Fibroblast of lung (primary cell): ENCODE data around the gene ARMC8.

Source experiments
- EZH2 ChIP-seq: IDR thresholded peaks from 2 replicates; pipeline ENCODE4 v1.5.1; 2012; ENCODE audit warnings: low read length, control low read depth, mild to moderate bottlenecking; ENCODE audit errors: missing control alignments
- TF ChIP-seq, protein P1 (sequence below), 2 donors: IDR thresholded peaks in 1 of 2; conservative IDR thresholded peaks in 1 of 2; 1 replicate in 1 of 2; 2 replicates in 1 of 2; pipeline ENCODE4 v1.5.1; 2011 to 2012; ENCODE audit warnings: low read length in 2 of 2, control low read depth in 1 of 2, inconsistent platforms in 1 of 2, low read depth in 1 of 2, mild to moderate bottlenecking in 1 of 2

GRCh38 chr3:138263104-138263503 lies 76.0 kb downstream of the ARMC8 start:
- TF ChIP-seq, protein P1, sequence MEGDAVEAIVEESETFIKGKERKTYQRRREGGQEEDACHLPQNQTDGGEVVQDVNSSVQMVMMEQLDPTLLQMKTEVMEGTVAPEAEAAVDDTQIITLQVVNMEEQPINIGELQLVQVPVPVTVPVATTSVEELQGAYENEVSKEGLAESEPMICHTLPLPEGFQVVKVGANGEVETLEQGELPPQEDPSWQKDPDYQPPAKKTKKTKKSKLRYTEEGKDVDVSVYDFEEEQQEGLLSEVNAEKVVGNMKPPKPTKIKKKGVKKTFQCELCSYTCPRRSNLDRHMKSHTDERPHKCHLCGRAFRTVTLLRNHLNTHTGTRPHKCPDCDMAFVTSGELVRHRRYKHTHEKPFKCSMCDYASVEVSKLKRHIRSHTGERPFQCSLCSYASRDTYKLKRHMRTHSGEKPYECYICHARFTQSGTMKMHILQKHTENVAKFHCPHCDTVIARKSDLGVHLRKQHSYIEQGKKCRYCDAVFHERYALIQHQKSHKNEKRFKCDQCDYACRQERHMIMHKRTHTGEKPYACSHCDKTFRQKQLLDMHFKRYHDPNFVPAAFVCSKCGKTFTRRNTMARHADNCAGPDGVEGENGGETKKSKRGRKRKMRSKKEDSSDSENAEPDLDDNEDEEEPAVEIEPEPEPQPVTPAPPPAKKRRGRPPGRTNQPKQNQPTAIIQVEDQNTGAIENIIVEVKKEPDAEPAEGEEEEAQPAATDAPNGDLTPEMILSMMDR (conservative IDR thresholded peaks at IDR 0.05 in 1 of 2, IDR thresholded peaks at IDR 0.05 in 1 of 2; ENCODE audit: low read depth in 1 of 2, low read length in 2 of 2), result no peak
- no peak for TF ChIP-seq EZH2
